Peyer's patch (tissue), 4 donors: Measurements from ENCODE around the gene ZNF202. TPM values are rescaled to one million over a fixed set of nuclear protein-coding genes. Genes with fewer than 3 reads are reported as not detected.

ENCODE experiments used
- DNase-seq, 3 donors: peaks; one replicate each; pipeline ENCODE4 v3.0.0-alpha.2; 2017 to 2019
- H3K27ac ChIP-seq, 4 donors: fragments of 200-600 bp; sonication (generic); one replicate each; pipeline ENCODE4 v1.5.1; 2016 to 2019
- H3K27me3 ChIP-seq, 2 donors: fragments of 200-600 bp; sonication (generic); one replicate each; pipeline ENCODE4 v1.5.1; 2019
- H3K36me3 ChIP-seq, 3 donors: fragments of 200-600 bp; sonication (generic); one replicate each; pipeline ENCODE4 v1.5.1; 2016 to 2019
- H3K4me1 ChIP-seq, 4 donors: fragments of 200-600 bp; sonication (generic); one replicate each; pipeline ENCODE4 v1.5.1; 2016 to 2019
- H3K4me3 ChIP-seq, 4 donors: fragments of 200-600 bp; sonication (generic); 1 replicate in 3 of 4; 2 replicates in 1 of 4; pipeline ENCODE4 v1.5.1; 2016 to 2019; ENCODE audit warnings: mild to moderate bottlenecking in 1 of 4
- H3K9me3 ChIP-seq, 4 donors: fragments of 200-600 bp; sonication (generic); one replicate each; pipeline ENCODE4 v1.5.1; 2016 to 2019; ENCODE audit warnings: mild to moderate bottlenecking in 1 of 4
- CTCF ChIP-seq, 6 experiments: fragments of 450-650 bp in 4 of 6; fragments of 200-600 bp in 2 of 6; sonication (generic) in 1 of 6; IDR thresholded peaks; one replicate each; pipeline ENCODE4 v1.5.1; 2017 to 2019; ENCODE audit warnings: antibody characterized with exemption in 6 of 6, mild to moderate bottlenecking in 3 of 6, moderate library complexity in 1 of 6
- POLR2A ChIP-seq, 2 donors: fragments of 450-650 bp; IDR thresholded peaks; one replicate each; pipeline ENCODE4 v1.5.1; 2017; ENCODE audit warnings: antibody characterized with exemption in 2 of 2, mild to moderate bottlenecking in 2 of 2, moderate library complexity in 2 of 2
- total RNA-seq, 4 donors: library from RNA; depleted of rRNA; stranded (reverse); fragments of >200 nt; gene quantifications; one replicate each; pipeline ENCODE4 v1.1.0, GENCODE V29; 2016

Gene ZNF202
- 10 to 100 TPM in 1 of 4 donors, 1 to 10 TPM in 3; 6.7 to 22.3 (median 8.2) TPM for total RNA-seq

GRCh38 chr11:123741159-123742030 is at the start of gene ZNF202:
Gene ZNF202 (minus strand): TSS chr11:123741660. CDS start chr11:123730888, 10,772 bp downstream.
- H3K36me3 ChIP-seq = no peaks in the 10 kb centered on the region
- H3K27ac ChIP-seq = peak within 1 kb of the TSS; percentile 57 to 85 (median 71)
- peaks cover 0 to 13% (median 3%) of the 10 kb centered on the region in 4 donors for H3K4me1 ChIP-seq
- peak; percentile 88 to 96 (median 93) for DNase-seq
- H3K9me3 ChIP-seq = no peaks in the 10 kb centered on the region
- peak within 1 kb of the TSS; percentile 84 to 99 (median 91) for H3K4me3 ChIP-seq
- TF ChIP-seq CTCF (IDR thresholded peaks at IDR 0.05) (peak in 2 of 6 experiments; percentile 6 to 18), POLR2A (IDR thresholded peaks at IDR 0.05) (peak; percentile 28 to 39)
- no peaks in the 10 kb centered on the region for H3K27me3 ChIP-seq

GRCh38 chr11:123783536-123783935 is 42.1 kb upstream of the ZNF202 start:
- no peaks in the 10 kb centered on the region for H3K36me3 ChIP-seq
- H3K27me3 ChIP-seq = no peaks in the 10 kb centered on the region
- TF ChIP-seq POLR2A (IDR thresholded peaks at IDR 0.05) (no peak), CTCF (IDR thresholded peaks at IDR 0.05) (no peak)
- H3K4me1 ChIP-seq = no peaks in the 10 kb centered on the region
- no peaks in the 10 kb centered on the region for H3K9me3 ChIP-seq
- no peak for DNase-seq
- H3K4me3 ChIP-seq = no peak overlapping the region
- no peak overlapping the region for H3K27ac ChIP-seq

GRCh38 chr11:123778511-123778910 is 37.1 kb upstream of the ZNF202 start:
- DNase-seq = no peak

GRCh38 chr11:123775715-123776549 is 34.5 kb upstream of the ZNF202 start:
- Histone ChIP-seq H3K27me3 (no peaks in the 10 kb centered on the region), H3K9me3 (no peaks in the 10 kb centered on the region), H3K36me3 (no peaks in the 10 kb centered on the region), H3K27ac (no peak overlapping the region), H3K4me1 (no peaks in the 10 kb centered on the region), H3K4me3 (no peak overlapping the region)
- no peak for DNase-seq
- TF ChIP-seq POLR2A (IDR thresholded peaks at IDR 0.05) = no peak
- no peak for TF ChIP-seq CTCF (IDR thresholded peaks at IDR 0.05)

More at GRCh38 chr11:123778511-123778910, 37.1 kb upstream of the ZNF202 start:
- Histone ChIP-seq H3K27me3 (no peaks in the 10 kb centered on the region), H3K4me3 (no peak overlapping the region), H3K9me3 (no peaks in the 10 kb centered on the region), H3K36me3 (no peaks in the 10 kb centered on the region), H3K27ac (no peak overlapping the region), H3K4me1 (no peaks in the 10 kb centered on the region)
- no peak for TF ChIP-seq POLR2A (IDR thresholded peaks at IDR 0.05)
- no peak for TF ChIP-seq CTCF (IDR thresholded peaks at IDR 0.05)

GRCh38 chr11:123775289-123775688 is 33.8 kb upstream of the ZNF202 start:
- no peaks in the 10 kb centered on the region for H3K36me3 ChIP-seq
- TF ChIP-seq POLR2A (IDR thresholded peaks at IDR 0.05) (no peak), CTCF (IDR thresholded peaks at IDR 0.05) (no peak)

More at GRCh38 chr11:123775289-123775688, 33.8 kb upstream of the ZNF202 start:
- Histone ChIP-seq H3K27me3 (no peaks in the 10 kb centered on the region), H3K27ac (no peak overlapping the region), H3K4me3 (no peak overlapping the region), H3K9me3 (no peaks in the 10 kb centered on the region), H3K4me1 (no peaks in the 10 kb centered on the region)
- no peak for DNase-seq
